PC-3 (cell line): ENCODE measurements around the gene SOX21.

ENCODE experiments used
- EZH2 ChIP-seq: fragments of 300-600 bp; sonication (generic); IDR thresholded peaks from one replicate; pipeline ENCODE4 v1.6.1; 2017; ENCODE audit warnings: antibody characterized with exemption, mild to moderate bottlenecking, low read length; ENCODE audit not compliant: unreplicated experiment
- EZH2phosphoT487 ChIP-seq: fragments of 300-600 bp; sonication (generic); IDR thresholded peaks from 2 replicates; pipeline ENCODE4 v1.6.1; 2018; ENCODE audit warnings: mild to moderate bottlenecking, antibody characterized with exemption, low read length, borderline replicate concordance
- TF ChIP-seq, protein P1 (sequence below): fragments of 300-600 bp; sonication (generic); conservative IDR thresholded peaks from 2 replicates; pipeline ENCODE4 v1.5.1; 2017; ENCODE audit warnings: antibody characterized with exemption, low read depth, mild to moderate bottlenecking, low read length

- TF ChIP-seq, protein P1, sequence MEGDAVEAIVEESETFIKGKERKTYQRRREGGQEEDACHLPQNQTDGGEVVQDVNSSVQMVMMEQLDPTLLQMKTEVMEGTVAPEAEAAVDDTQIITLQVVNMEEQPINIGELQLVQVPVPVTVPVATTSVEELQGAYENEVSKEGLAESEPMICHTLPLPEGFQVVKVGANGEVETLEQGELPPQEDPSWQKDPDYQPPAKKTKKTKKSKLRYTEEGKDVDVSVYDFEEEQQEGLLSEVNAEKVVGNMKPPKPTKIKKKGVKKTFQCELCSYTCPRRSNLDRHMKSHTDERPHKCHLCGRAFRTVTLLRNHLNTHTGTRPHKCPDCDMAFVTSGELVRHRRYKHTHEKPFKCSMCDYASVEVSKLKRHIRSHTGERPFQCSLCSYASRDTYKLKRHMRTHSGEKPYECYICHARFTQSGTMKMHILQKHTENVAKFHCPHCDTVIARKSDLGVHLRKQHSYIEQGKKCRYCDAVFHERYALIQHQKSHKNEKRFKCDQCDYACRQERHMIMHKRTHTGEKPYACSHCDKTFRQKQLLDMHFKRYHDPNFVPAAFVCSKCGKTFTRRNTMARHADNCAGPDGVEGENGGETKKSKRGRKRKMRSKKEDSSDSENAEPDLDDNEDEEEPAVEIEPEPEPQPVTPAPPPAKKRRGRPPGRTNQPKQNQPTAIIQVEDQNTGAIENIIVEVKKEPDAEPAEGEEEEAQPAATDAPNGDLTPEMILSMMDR, result no peak
- TF ChIP-seq EZH2, result no peak
- TF ChIP-seq EZH2phosphoT487, result no peak
These were observed 7.8 kb downstream of the SOX21 start for GRCh38 chr13:94704377-94705080.
